Measurements from ENCODE around the gene FAM117B.

FAM117B gene

DNA sequence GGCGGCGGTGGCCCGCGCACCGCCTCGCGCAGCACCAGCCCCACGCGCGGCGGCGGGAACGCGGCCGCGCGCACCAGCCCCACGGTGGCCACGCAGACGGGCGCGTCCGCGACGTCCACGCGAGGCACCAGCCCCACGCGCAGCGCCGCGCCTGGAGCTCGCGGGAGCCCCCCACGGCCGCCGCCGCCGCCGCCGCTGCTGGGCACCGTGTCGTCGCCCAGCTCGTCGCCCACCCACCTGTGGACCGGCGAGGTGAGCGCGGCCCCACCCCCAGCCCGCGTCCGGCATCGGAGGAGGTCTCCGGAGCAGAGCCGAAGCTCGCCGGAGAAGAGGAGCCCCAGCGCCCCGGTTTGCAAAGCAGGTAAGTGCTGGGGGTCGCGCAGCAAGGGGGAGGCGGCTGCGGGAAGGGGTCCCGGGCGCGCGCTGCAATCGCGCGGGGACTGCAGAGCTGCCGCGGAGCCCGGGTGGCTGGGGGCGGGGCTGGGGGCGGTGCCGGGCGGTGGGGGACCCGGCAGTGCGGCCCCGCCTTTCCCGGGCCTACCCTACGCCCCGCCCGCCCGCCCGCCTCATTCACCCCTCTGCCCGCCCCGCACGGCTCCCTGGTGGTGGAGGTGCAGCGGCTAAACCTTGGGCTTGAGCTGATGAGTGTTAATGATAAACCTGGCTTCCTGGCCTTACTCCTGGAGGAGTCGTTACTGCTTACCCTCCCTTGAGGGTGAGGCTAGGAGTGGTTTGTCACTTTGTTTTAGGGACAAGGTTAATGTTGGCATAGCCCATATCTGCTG is 851 bp downstream of the FAM117B start:
- TF ChIP-seq, protein P1, sequence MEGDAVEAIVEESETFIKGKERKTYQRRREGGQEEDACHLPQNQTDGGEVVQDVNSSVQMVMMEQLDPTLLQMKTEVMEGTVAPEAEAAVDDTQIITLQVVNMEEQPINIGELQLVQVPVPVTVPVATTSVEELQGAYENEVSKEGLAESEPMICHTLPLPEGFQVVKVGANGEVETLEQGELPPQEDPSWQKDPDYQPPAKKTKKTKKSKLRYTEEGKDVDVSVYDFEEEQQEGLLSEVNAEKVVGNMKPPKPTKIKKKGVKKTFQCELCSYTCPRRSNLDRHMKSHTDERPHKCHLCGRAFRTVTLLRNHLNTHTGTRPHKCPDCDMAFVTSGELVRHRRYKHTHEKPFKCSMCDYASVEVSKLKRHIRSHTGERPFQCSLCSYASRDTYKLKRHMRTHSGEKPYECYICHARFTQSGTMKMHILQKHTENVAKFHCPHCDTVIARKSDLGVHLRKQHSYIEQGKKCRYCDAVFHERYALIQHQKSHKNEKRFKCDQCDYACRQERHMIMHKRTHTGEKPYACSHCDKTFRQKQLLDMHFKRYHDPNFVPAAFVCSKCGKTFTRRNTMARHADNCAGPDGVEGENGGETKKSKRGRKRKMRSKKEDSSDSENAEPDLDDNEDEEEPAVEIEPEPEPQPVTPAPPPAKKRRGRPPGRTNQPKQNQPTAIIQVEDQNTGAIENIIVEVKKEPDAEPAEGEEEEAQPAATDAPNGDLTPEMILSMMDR (conservative IDR thresholded peaks at IDR 0.05; ENCODE audit: control insufficient read depth, insufficient read depth, low read depth, low read length), result no peak

DNA sequence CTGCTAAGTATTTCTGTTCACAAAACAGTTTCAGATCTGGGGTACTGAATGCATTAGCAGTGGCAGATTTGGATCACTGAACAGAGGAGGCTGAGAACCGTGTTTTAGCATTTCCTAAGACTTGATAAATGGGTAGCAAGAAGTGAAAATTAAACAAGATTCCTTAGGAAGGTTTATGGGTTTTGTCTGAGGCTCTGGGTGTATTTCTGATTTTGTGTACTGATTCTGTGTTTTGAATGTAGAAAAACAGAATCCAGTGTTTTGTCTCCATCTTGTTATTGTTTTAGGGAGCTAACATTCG is 1.4 kb downstream of the FAM117B start:
- H3K4me3 ChIP-seq (ENCODE audit: control insufficient read depth, low read depth, low read length), result peak overlapping the region; percentile 53
- DNase-seq (ENCODE audit: low read depth), result no peak
- TF ChIP-seq, protein P1 (conservative IDR thresholded peaks at IDR 0.05; ENCODE audit: control insufficient read depth, insufficient read depth, low read depth, low read length), result no peak

More for the DNA sequence above, 851 bp downstream of the FAM117B start:
- peak overlapping the region; percentile 80 for H3K4me3 ChIP-seq (ENCODE audit: control insufficient read depth, low read depth, low read length)
- DNase-seq (ENCODE audit: low read depth), result peak; percentile 31

DNA sequence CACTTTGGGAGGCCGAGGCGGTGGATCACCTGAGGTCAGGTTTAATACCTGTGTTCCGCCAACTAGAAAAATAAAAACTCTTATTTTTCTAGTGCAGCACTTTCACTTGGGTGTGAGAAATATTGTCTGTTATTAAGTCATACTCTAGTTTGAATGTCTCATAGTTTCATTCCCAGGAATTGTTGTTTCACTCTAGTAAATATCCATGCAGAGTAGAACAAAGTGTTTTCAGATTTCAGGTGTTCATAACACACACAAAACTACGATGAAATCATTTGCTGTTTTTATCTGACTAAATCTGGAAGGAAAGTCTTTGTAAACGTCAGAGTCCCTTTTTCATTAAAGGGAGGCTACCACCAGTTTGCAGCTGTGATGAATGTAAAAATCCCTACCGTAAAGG is 4.0 kb downstream of the FAM117B start:
- no peak overlapping the region for H3K4me3 ChIP-seq (ENCODE audit: control insufficient read depth, low read depth, low read length)
- TF ChIP-seq, protein P1 (conservative IDR thresholded peaks at IDR 0.05; ENCODE audit: control insufficient read depth, insufficient read depth, low read depth, low read length), result no peak
- no peak for DNase-seq (ENCODE audit: low read depth)

DNA sequence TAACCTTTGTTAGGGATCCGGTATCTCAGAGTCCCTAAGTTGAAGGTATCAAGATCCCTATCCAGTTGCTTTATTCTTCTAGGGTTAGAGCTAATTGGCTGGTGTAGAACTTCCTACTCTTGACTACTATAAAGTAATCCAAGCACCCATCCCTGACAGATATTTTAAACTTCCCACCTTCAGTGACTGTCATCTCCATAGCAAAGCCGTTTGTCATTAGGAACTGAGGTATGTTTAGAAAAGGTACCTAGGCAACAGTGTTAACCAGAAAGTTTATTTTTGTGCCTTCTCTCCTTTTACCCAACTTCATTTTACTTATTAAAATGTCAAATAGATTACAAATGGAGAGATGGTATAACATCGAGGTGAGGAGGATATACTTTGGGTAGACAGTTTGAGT is 4.5 kb downstream of the FAM117B start:
- TF ChIP-seq, protein P1 (conservative IDR thresholded peaks at IDR 0.05; ENCODE audit: control insufficient read depth, insufficient read depth, low read depth, low read length), result no peak

DNA sequence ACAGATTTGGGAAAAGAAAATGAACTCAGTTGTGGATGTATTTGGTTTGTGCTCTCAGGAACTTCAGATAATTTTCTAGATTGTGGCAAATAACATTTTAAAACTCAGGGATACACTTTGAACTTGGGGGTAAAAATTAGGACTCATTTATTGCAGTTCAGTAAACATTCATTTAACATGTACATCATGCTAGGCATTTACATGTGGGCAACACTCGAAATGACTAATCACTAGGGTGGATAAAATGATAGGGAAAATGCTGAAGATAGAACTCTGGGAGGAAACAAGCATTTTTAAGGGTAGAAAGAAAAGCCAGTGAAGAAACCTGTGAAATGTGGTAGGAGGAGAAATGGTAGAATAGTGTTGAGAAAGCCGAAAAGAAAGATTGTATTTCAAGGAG is 7.8 kb downstream of the FAM117B start:
- no peak overlapping the region for H3K4me3 ChIP-seq (ENCODE audit: control insufficient read depth, low read depth, low read length)
- DNase-seq (ENCODE audit: low read depth), result no peak
- TF ChIP-seq, protein P1 (conservative IDR thresholded peaks at IDR 0.05; ENCODE audit: control insufficient read depth, insufficient read depth, low read depth, low read length), result no peak

More for the DNA sequence above, 4.5 kb downstream of the FAM117B start:
- no peak overlapping the region for H3K4me3 ChIP-seq (ENCODE audit: control insufficient read depth, low read depth, low read length)
- no peak for DNase-seq (ENCODE audit: low read depth)

DNA sequence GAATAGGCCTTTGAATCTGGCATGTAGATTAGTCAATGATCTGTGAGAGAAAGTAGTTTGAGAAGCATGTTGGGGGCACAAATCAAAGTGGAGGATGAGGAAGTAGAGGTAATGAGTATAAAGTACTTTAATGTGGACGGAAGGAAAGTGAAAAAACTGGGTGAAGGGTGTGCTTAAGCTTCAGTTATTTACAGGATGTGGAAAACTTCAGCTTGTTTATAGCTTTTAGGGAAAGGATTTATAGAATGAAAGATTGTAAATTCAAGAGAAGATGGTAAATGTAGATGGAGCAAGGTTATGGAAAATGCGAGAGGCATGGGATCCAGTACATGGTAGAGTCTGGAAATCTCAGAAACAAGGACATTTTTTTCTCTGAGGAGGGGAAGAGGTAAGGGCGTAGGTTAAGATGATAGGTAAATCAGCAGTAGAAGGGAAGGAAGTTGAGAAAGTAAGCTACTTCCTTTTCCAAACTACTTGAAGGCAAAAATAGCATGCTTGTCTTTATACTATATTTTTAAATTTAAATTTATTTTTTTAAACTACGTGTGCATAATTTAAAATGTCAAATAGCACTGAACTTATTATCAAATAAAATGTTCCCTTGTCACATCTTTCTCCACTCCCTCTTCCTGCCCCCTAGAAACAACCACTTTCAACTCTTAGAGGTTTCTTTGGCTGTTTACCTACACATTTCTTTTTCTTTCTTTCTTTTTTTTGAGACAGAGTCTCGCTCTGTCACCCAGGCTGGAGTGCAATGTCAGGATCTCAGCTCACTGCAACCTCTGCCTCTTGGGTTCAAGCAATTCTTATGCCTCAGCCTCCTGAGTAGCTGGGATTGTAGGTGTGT is 8.5 kb downstream of the FAM117B start:
- no peak for DNase-seq (ENCODE audit: low read depth)
- TF ChIP-seq, protein P1 (conservative IDR thresholded peaks at IDR 0.05; ENCODE audit: control insufficient read depth, insufficient read depth, low read depth, low read length), result no peak
- H3K4me3 ChIP-seq (ENCODE audit: control insufficient read depth, low read depth, low read length), result no peak overlapping the region
